GM19328 (cell line): ENCODE data around the gene FYN.
"Not testable (repeated sequence)": the region's sequence is repeated elsewhere in the genome, so short reads cannot be mapped to it uniquely, and the experiment has no call there.

Experiments
- ATAC-seq: cut with Tn5 transposase; IDR thresholded peaks from one replicate; pipeline ENCODE4 v1.9.1; 2021; ENCODE audit warnings: mild to moderate bottlenecking, moderate library complexity; ENCODE audit not compliant: unreplicated experiment

Gene FYN

GRCh38 chr6:111835398-111835797 lies 37.9 kb downstream of the FYN start:
- ATAC-seq, result not testable (repeated sequence)

- ATAC-seq, result no peak
Measured at GRCh38 chr6:111834356-111834755, 38.9 kb downstream of the FYN start.

GRCh38 chr6:111832833-111833418 lies 40.3 kb downstream of the FYN start:
- no peak for ATAC-seq

- ATAC-seq, result no peak
Measured at GRCh38 chr6:111831408-111831807, 41.8 kb downstream of the FYN start.

GRCh38 chr6:111829998-111830397 lies 43.3 kb downstream of the FYN start:
- ATAC-seq, result no peak

- ATAC-seq, result no peak
Measured at GRCh38 chr6:111829581-111829980, 43.7 kb downstream of the FYN start.

GRCh38 chr6:111828809-111829208 lies 44.4 kb downstream of the FYN start:
- ATAC-seq, result no peak

- ATAC-seq, result no peak
Measured at GRCh38 chr6:111825439-111826086, 47.7 kb downstream of the FYN start.

- ATAC-seq, result peak; percentile 61
Measured at GRCh38 chr6:111824608-111825337, 48.5 kb downstream of the FYN start.

- no peak for ATAC-seq
Measured at GRCh38 chr6:111823831-111824607, 49.2 kb downstream of the FYN start.

GRCh38 chr6:111823012-111823411 lies 50.2 kb downstream of the FYN start:
- ATAC-seq, result no peak

GRCh38 chr6:111819458-111819857 lies 53.8 kb downstream of the FYN start:
- no peak for ATAC-seq

- ATAC-seq, result no peak
Measured at GRCh38 chr6:111818539-111819226, 54.6 kb downstream of the FYN start.

- ATAC-seq, result no peak
Measured at GRCh38 chr6:111817451-111818120, 55.7 kb downstream of the FYN start.

- no peak for ATAC-seq
Measured at GRCh38 chr6:111813677-111814310, 59.5 kb downstream of the FYN start.

- ATAC-seq, result no peak
Measured at GRCh38 chr6:111813237-111813636, 60.0 kb downstream of the FYN start.

- ATAC-seq, result no peak
Measured at GRCh38 chr6:111812060-111813038, 60.9 kb downstream of the FYN start.

GRCh38 chr6:111810294-111811131 lies 62.7 kb downstream of the FYN start:
- no peak for ATAC-seq
